K562 (cell line): ENCODE data around the gene RREB1. TPM values are rescaled to one million over a fixed set of nuclear protein-coding genes. Genes with fewer than 3 reads are reported as not detected.

Experiments used
- AFF4 ChIP-seq: sonication (generic); formaldehyde crosslinking; IDR thresholded peaks from 2 replicates; pipeline ENCODE4 v1.8.0; 2023; ENCODE audit warnings: mild to moderate bottlenecking, missing genetic modification reagents
- BDP1 ChIP-seq: IDR thresholded peaks from 3 replicates; pipeline ENCODE4 v1.6.1; 2011; ENCODE audit not compliant: insufficient read length, insufficient read depth
- ELF1 ChIP-seq: fragments of 200-800 bp; sonication (Bioruptor generic); IDR thresholded peaks from 2 replicates; pipeline ENCODE4 v1.6.1; 2016; ENCODE audit warnings: missing genetic modification characterization, missing compliant biosample characterization
- EP400 ChIP-seq: fragments of 450-650 bp; IDR thresholded peaks from 2 replicates; pipeline ENCODE4 v1.6.1; 2017; ENCODE audit warnings: antibody characterized with exemption, mild to moderate bottlenecking, moderate library complexity
- ESRRA ChIP-seq: fragments of 450-650 bp; IDR thresholded peaks from 2 replicates; pipeline ENCODE4 v1.6.1; 2014; ENCODE audit warnings: low read depth, mild to moderate bottlenecking, moderate library complexity, borderline replicate concordance
- GABPA ChIP-seq: fragments of 200-800 bp; sonication (Bioruptor generic); conservative IDR thresholded peaks from 2 replicates; pipeline ENCODE4 v1.6.1; 2016; ENCODE audit warnings: low read depth, missing genetic modification characterization, missing compliant biosample characterization
- HDAC8 ChIP-seq: fragments of 450-650 bp; IDR thresholded peaks from 2 replicates; pipeline ENCODE4 v1.6.1; 2016; ENCODE audit warnings: mild to moderate bottlenecking, missing genetic modification characterization, moderate library complexity, missing compliant biosample characterization
- KLF16 ChIP-seq: IDR thresholded peaks from 2 replicates; pipeline ENCODE4 v1.6.1; 2016; ENCODE audit warnings: antibody characterized with exemption
- MCM2 ChIP-seq: fragments of 450-650 bp; IDR thresholded peaks from 2 replicates; pipeline ENCODE4 v1.6.1; 2017; ENCODE audit warnings: low read depth, mild to moderate bottlenecking
- MCM5 ChIP-seq: fragments of 450-650 bp; IDR thresholded peaks from 2 replicates; pipeline ENCODE4 v1.6.1; 2016; ENCODE audit warnings: low read depth
- MEF2D ChIP-seq: conservative IDR thresholded peaks from 2 replicates; pipeline ENCODE4 v1.6.1; 2016; ENCODE audit warnings: low read depth, missing genetic modification characterization, missing compliant biosample characterization
- NBN ChIP-seq: fragments of 450-650 bp; IDR thresholded peaks from 2 replicates; pipeline ENCODE4 v1.6.1; 2016; ENCODE audit warnings: low read depth, mild to moderate bottlenecking
- SMARCE1 ChIP-seq: fragments of 450-650 bp; IDR thresholded peaks from 2 replicates; pipeline ENCODE4 v1.7.1; 2016; ENCODE audit warnings: mild to moderate bottlenecking
- SPI1 ChIP-seq: IDR thresholded peaks from 2 replicates; pipeline ENCODE4 v1.6.1; 2011; ENCODE audit warnings: low read depth, low read length, control low read depth, borderline replicate concordance
- SUPT5H ChIP-seq: fragments of 450-650 bp; IDR thresholded peaks from 2 replicates; pipeline ENCODE4 v1.6.1; 2016
- TAF1 ChIP-seq: IDR thresholded peaks from 2 replicates; pipeline ENCODE4 v1.6.1; 2011; ENCODE audit warnings: mild to moderate bottlenecking, low read length, moderate library complexity; ENCODE audit not compliant: insufficient read depth, control insufficient read depth, severe bottlenecking; ENCODE audit errors: extremely low read depth
- YY1 ChIP-seq, 3 experiments: IDR thresholded peaks; 2 replicates each; pipeline ENCODE4 v1.6.1; 2011; ENCODE audit warnings: low read length in 2 of 3, mild to moderate bottlenecking in 2 of 3, moderate library complexity in 2 of 3, borderline replicate concordance in 1 of 3, control low read depth in 1 of 3, low read depth in 1 of 3; ENCODE audit not compliant: insufficient read depth in 3 of 3, insufficient replicate concordance in 2 of 3, control insufficient read depth in 1 of 3, insufficient read length in 1 of 3; ENCODE audit errors: extremely low read depth in 1 of 3
- ZNF24 ChIP-seq: fragments of 450-650 bp; IDR thresholded peaks from 2 replicates; pipeline ENCODE4 v1.6.1; 2016
- ZNF384 ChIP-seq: IDR thresholded peaks from 2 replicates; pipeline ENCODE4 v1.6.1; 2012; ENCODE audit warnings: low read depth, low read length, improper control_type of control experiment
- ZNF592 ChIP-seq: fragments of 450-650 bp; IDR thresholded peaks from 2 replicates; pipeline ENCODE4 v1.6.1; 2017; ENCODE audit warnings: antibody characterized with exemption, mild to moderate bottlenecking
- ZNF668 ChIP-seq: fragments of 250-450 bp; sonication (Bioruptor Pico); IDR thresholded peaks from 2 replicates; pipeline ENCODE4 v1.8.0; 2022; ENCODE audit warnings: mild to moderate bottlenecking, inconsistent platforms
- polyA plus RNA-seq, 8 experiments: library from polyadenylated mRNA; depleted of rRNA in 4 of 8; stranded (reverse) in 5 of 8; unstranded in 3 of 8; fragments of >200 nt; fragmentation: Nextera tagmentation in 2 of 8; fragmentation: Illumina TruSeq in 1 of 8; extraction: Ambion mirVana in 2 of 8; extraction: Trizol in 1 of 8; gene quantifications; 2 replicates each; pipeline versions ENCODE4 v1.2.1 to v1.2.3, GENCODE V29; 2011 to 2014; ENCODE audit warnings: inconsistent platforms in 1 of 8, missing spikeins in 1 of 8
- total RNA-seq, 7 experiments: library from RNA; depleted of rRNA in 6 of 7; stranded (reverse); fragments of >200 nt in 6 of 7; fragmentation: Illumina TruSeq in 2 of 7; extraction: Trizol in 2 of 7; gene quantifications; 2 replicates each; pipeline versions ENCODE4 v1.2.1 to v1.2.3, GENCODE V29; 2011 to 2021; ENCODE audit warnings: low replicate concordance in 1 of 7

RREB1 gene
- total and polyA plus RNA-seq, 9 of the 15 experiments (the other 6 are each of a cell fraction or from before 2014, with no cell fraction given), result 3.3 to 64.2 (median 19.3) TPM

GRCh38 chr6:7173843-7174503 lies 66.2 kb downstream of the RREB1 start (continued):
- TF ChIP-seq HDAC8 (tag), result no peak
- TF ChIP-seq ESRRA, result peak; percentile 84
- no peak for TF ChIP-seq ZNF384
- TF ChIP-seq MEF2D (tag), result no peak
- peak; percentile 54 for TF ChIP-seq ZNF592
- TF ChIP-seq EP400, result peak; percentile 58
- TF ChIP-seq TAF1, result peak; percentile 37
- peak; percentile 74 for TF ChIP-seq ELF1 (tag)
- no peak for TF ChIP-seq MCM5
- peak; percentile 91 for TF ChIP-seq SPI1
- TF ChIP-seq AFF4 (CRISPR knock-in tag), result 0 out of 2 replicates have a peak, but pooled peaks have one; percentile 65
- TF ChIP-seq ZNF668 (CRISPR knock-in tag), result no peak
- 0 out of 2 replicates have a peak, but pooled peaks have one; percentile 14 for TF ChIP-seq ZNF24
- TF ChIP-seq GABPA (tag), result peak; percentile 77
- no peak; the same call in none of the 2 replicates for TF ChIP-seq NBN
- TF ChIP-seq SUPT5H, result peak; percentile 45; the same call in 1 of the 2 replicates
- TF ChIP-seq KLF16, result 0 out of 2 replicates have a peak, but pooled peaks have one; percentile 3
- no peak for TF ChIP-seq BDP1
- no peak for TF ChIP-seq MCM2
- TF ChIP-seq SMARCE1, result 0 out of 2 replicates have a peak, but pooled peaks have one; percentile 60
- TF ChIP-seq YY1 (IDR thresholded peaks at IDR 0.05; ENCODE audit: borderline replicate concordance in 1 of 3, control insufficient read depth in 1 of 3, extremely low read depth in 1 of 3, insufficient read depth in 3 of 3, insufficient read length in 1 of 3, insufficient replicate concordance in 2 of 3, low read depth in 1 of 3, low read length in 2 of 3), result peak in 1 of 3 experiments; percentile 9
